NT2/D1 (cell line): ENCODE results near the gene TUB.

ENCODE experiments used
- DNase-seq: peaks from one replicate; pipeline ENCODE4 v3.0.0-alpha.2; 2011; ENCODE audit warnings: low read depth, low spot score
- H3K27me3 ChIP-seq: 2 replicates; pipeline ENCODE4 v1.6.0; 2011; ENCODE audit warnings: mild to moderate bottlenecking; ENCODE audit not compliant: insufficient read length, insufficient read depth
- H3K36me3 ChIP-seq: 2 replicates; pipeline ENCODE4 v1.6.1; 2011; ENCODE audit warnings: mild to moderate bottlenecking, low read length, mixed read lengths; ENCODE audit not compliant: insufficient read depth, insufficient read length
- H3K4me1 ChIP-seq: 2 replicates; pipeline ENCODE4 v1.5.1; 2011; ENCODE audit not compliant: insufficient read depth, insufficient read length
- H3K4me3 ChIP-seq: 2 replicates; pipeline ENCODE4 v1.5.1; 2011; ENCODE audit warnings: low read depth; ENCODE audit not compliant: insufficient read length
- H3K9ac ChIP-seq: 2 replicates; pipeline ENCODE4 v1.6.0; 2011; ENCODE audit warnings: low read depth; ENCODE audit not compliant: insufficient read length
- H3K9me3 ChIP-seq: 2 replicates; pipeline ENCODE4 v1.5.1; 2011; ENCODE audit warnings: mild to moderate bottlenecking, low read length; ENCODE audit not compliant: insufficient read depth
- SUZ12 ChIP-seq: IDR thresholded peaks from 2 replicates; pipeline ENCODE4 v1.6.1; 2011; ENCODE audit not compliant: insufficient read length, insufficient read depth; ENCODE audit errors: extremely low read depth
- YY1 ChIP-seq: IDR thresholded peaks from 2 replicates; pipeline ENCODE4 v1.6.1; 2011; ENCODE audit not compliant: insufficient read length, insufficient read depth
- ZNF274 ChIP-seq: IDR thresholded peaks from 2 replicates; pipeline ENCODE4 v1.6.1; 2011; ENCODE audit warnings: mild to moderate bottlenecking, low read depth, low read length

TUB gene

GRCh38 chr11:8105133-8105532 lies 24.1 kb downstream of the TUB start:
- Histone ChIP-seq H3K36me3 (peaks cover 70% of the 10 kb centered on the region), H3K9ac (no peak overlapping the region), H3K9me3 (no peaks in the 10 kb centered on the region), H3K4me1 (no peaks in the 10 kb centered on the region), H3K4me3 (no peak overlapping the region), H3K27me3 (no peaks in the 10 kb centered on the region)
- DNase-seq: no peak
- TF ChIP-seq SUZ12 (no peak), ZNF274 (no peak), YY1 (no peak)

GRCh38 chr11:8105666-8106065 lies 24.7 kb downstream of the TUB start:
- H3K9ac ChIP-seq: no peak overlapping the region
- H3K27me3 ChIP-seq: no peaks in the 10 kb centered on the region
- H3K4me3 ChIP-seq: no peak overlapping the region
- TF ChIP-seq YY1: no peak
- TF ChIP-seq ZNF274: no peak
- TF ChIP-seq SUZ12: no peak
- no peaks in the 10 kb centered on the region for H3K4me1 ChIP-seq
- H3K9me3 ChIP-seq: no peaks in the 10 kb centered on the region
- H3K36me3 ChIP-seq: peaks cover 65% of the 10 kb centered on the region
- DNase-seq: no peak

GRCh38 chr11:8106679-8107078 lies 25.7 kb downstream of the TUB start:
- no peak for TF ChIP-seq SUZ12
- no peak for TF ChIP-seq ZNF274
- no peak for TF ChIP-seq YY1
- no peaks in the 10 kb centered on the region for H3K4me1 ChIP-seq
- H3K9ac ChIP-seq: no peak overlapping the region
- peaks cover 55% of the 10 kb centered on the region for H3K36me3 ChIP-seq
- no peaks in the 10 kb centered on the region for H3K27me3 ChIP-seq
- no peaks in the 10 kb centered on the region for H3K9me3 ChIP-seq
- no peak overlapping the region for H3K4me3 ChIP-seq
- DNase-seq: no peak

GRCh38 chr11:8107642-8108041 lies 26.6 kb downstream of the TUB start:
- TF ChIP-seq YY1 (no peak), SUZ12 (no peak), ZNF274 (no peak)
- Histone ChIP-seq H3K4me3 (no peak overlapping the region), H3K36me3 (peaks cover 45% of the 10 kb centered on the region), H3K27me3 (no peaks in the 10 kb centered on the region), H3K9ac (no peak overlapping the region), H3K9me3 (no peaks in the 10 kb centered on the region), H3K4me1 (no peaks in the 10 kb centered on the region)
- DNase-seq: no peak

GRCh38 chr11:8108421-8108820 lies 27.4 kb downstream of the TUB start:
- H3K4me3 ChIP-seq: no peak overlapping the region
- H3K27me3 ChIP-seq: no peaks in the 10 kb centered on the region
- H3K36me3 ChIP-seq: peaks cover 39% of the 10 kb centered on the region
- no peak for TF ChIP-seq SUZ12
- TF ChIP-seq ZNF274: no peak
- TF ChIP-seq YY1: no peak
- no peak overlapping the region for H3K9ac ChIP-seq
- H3K4me1 ChIP-seq: no peaks in the 10 kb centered on the region
- no peaks in the 10 kb centered on the region for H3K9me3 ChIP-seq
- DNase-seq: no peak

GRCh38 chr11:8109675-8110074 lies 28.7 kb downstream of the TUB start:
- no peak for TF ChIP-seq SUZ12
- no peak overlapping the region for H3K4me3 ChIP-seq
- H3K4me1 ChIP-seq: no peaks in the 10 kb centered on the region
- no peak for DNase-seq
- H3K36me3 ChIP-seq: peaks cover 27% of the 10 kb centered on the region
- no peak overlapping the region for H3K9ac ChIP-seq
- no peaks in the 10 kb centered on the region for H3K27me3 ChIP-seq
- H3K9me3 ChIP-seq: no peaks in the 10 kb centered on the region

GRCh38 chr11:8110396-8110795 lies 29.4 kb downstream of the TUB start:
- Histone ChIP-seq H3K4me3 (no peak overlapping the region), H3K36me3 (peaks cover 20% of the 10 kb centered on the region), H3K27me3 (no peaks in the 10 kb centered on the region), H3K9me3 (no peaks in the 10 kb centered on the region), H3K4me1 (no peaks in the 10 kb centered on the region), H3K9ac (no peak overlapping the region)
- TF ChIP-seq ZNF274 (no peak), YY1 (no peak), SUZ12 (no peak)
- DNase-seq: no peak

- Histone ChIP-seq H3K36me3 (peaks cover 8% of the 10 kb centered on the region), H3K27me3 (no peaks in the 10 kb centered on the region), H3K4me3 (no peak overlapping the region), H3K9me3 (no peaks in the 10 kb centered on the region), H3K9ac (no peak overlapping the region), H3K4me1 (no peaks in the 10 kb centered on the region)
- no peak for DNase-seq
- TF ChIP-seq SUZ12 (no peak), YY1 (no peak), ZNF274 (no peak)
These were observed 30.6 kb downstream of the TUB start for GRCh38 chr11:8111636-8112035.
